GM18858 (cell line): ENCODE measurements around the gene CADPS.

ENCODE experiments used
- ATAC-seq: cut with Tn5 transposase; IDR thresholded peaks from one replicate; pipeline ENCODE4 v1.9.1; 2021; ENCODE audit not compliant: unreplicated experiment

CADPS gene

GRCh38 chr3:62566022-62566557 is 309.1 kb downstream of the CADPS start:
- no peak for ATAC-seq

DNA sequence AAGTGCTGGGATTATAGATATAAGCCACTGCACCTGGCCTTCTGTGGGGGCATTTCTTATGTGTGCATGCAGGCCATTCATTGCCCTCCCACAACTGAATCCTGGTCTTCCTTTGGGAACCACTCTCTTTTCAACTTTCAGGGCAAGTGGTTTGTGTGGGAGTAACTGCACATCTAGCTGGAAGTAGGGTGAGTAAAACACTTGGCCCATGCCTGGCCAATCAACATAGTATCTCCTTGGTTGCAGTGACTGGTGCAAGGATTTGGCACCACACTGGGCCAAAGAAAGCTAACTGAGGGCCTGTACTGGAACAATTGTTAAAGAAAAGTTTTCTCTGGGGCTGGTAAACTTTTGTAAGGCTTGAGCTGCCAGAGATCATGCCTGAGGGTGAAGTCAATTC is 312.6 kb downstream of the CADPS start:
- no peak for ATAC-seq

DNA sequence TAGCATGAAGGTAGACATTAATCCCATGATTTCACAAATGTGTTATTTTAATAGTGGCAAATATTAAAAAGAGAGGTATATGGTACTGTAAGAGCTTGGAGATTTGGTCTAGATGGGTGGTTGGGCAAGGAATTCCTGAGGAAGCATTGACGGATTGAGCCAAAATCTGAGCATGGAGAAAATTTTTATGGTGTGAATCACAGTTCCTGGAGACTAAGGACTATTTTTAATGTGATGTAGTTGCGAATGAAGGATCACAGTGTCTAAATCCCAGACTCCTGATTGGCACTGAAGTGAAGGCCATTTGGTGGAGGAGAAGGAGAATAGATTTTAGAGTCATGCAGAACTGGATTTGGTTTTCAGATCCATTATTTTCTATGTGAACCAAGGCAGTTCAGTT is 313.2 kb downstream of the CADPS start:
- ATAC-seq: no peak

DNA sequence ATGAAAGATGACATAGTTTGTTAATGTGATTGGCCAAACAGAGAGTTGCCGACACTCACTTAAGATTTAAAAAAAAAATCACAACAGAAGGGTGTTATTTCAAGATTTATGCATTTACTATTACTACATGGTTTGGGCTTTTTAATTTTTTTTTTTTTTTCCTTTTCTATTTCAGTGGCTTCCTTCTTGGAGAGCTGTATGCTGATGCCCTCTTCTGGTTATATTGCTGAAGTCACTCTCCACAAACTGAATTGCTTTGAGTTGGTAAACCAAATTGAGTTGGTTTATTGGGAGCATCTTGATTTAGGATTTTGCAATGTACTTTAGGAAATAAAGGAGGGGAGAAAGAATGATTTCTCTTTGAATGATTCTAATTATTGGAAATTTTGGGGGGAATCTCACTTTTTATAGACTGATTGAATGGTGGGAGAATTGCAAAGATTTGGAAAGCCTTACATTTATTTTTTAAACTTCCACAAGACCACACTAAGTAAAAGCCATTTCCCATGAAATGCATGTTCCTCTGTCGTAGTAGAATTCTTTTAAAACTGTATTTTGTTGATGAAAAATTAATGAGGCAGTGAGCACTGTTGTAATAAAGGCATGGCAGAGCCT is 315.3 kb downstream of the CADPS start:
- ATAC-seq: no peak

GRCh38 chr3:62558549-62559112 is 316.6 kb downstream of the CADPS start:
- no peak for ATAC-seq

- ATAC-seq: no peak
These were observed 317.2 kb downstream of the CADPS start for GRCh38 chr3:62557983-62558382.

DNA sequence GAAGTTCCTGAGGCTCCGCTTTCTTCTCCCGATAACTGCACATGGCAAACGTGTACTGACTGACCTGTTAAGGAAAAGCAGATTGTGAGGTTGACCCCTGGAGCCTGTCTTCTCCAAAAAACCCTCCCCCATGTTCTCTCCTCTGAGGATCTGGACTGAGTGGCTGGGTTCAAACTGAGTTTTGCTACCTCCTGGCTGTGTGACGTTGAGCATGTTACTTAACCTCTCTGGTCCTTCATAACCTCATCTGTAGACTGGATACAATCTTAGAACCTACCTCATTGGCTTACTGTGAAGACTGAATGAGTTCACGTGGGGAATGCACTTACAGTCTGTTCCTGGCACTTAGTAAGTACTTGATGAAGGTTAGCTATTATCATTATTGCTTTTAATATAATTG is 317.8 kb downstream of the CADPS start:
- no peak for ATAC-seq

- no peak for ATAC-seq
These were observed 318.9 kb downstream of the CADPS start for GRCh38 chr3:62556121-62556815.

GRCh38 chr3:62554264-62554799 is 320.9 kb downstream of the CADPS start:
- no peak for ATAC-seq

DNA sequence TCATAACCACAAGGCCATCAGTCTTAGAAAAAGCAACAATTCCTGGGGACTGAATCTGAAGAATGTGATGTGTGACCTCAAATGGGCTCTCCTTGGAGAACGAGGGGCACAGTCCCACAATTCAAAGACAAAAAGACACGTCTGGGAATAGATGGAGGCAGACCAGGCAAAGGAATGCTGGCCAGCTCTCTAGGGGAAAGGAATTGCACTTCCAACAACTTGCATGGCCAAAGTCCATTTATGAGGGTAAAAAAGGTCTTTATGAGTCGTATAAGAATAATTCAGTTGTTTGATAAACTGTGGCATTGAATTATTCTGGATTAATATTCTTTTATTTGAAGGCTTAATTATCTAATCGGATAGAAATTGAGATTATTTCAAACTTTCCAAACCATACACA is 321.4 kb downstream of the CADPS start:
- no peak for ATAC-seq

GRCh38 chr3:62551556-62551955 is 323.7 kb downstream of the CADPS start:
- no peak for ATAC-seq

DNA sequence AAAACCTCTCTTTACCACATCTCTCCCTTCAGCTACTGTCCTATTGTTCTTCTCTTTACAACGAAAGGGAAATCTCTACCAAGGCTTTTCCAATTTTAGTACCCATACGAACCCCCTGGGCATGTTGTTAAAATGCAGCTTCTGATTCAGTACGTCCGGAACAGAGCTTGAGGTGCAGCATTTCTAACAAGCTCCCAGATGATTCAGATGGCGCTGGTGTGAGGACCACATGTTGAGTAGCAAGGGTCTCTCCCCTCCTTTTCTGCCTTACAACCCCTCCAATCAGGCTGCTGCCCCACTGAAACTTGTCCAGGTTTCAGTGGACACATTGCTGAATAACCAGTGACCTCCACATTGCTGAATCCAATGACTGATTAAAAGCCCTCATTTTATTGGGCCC is 324.8 kb downstream of the CADPS start:
- no peak for ATAC-seq

DNA sequence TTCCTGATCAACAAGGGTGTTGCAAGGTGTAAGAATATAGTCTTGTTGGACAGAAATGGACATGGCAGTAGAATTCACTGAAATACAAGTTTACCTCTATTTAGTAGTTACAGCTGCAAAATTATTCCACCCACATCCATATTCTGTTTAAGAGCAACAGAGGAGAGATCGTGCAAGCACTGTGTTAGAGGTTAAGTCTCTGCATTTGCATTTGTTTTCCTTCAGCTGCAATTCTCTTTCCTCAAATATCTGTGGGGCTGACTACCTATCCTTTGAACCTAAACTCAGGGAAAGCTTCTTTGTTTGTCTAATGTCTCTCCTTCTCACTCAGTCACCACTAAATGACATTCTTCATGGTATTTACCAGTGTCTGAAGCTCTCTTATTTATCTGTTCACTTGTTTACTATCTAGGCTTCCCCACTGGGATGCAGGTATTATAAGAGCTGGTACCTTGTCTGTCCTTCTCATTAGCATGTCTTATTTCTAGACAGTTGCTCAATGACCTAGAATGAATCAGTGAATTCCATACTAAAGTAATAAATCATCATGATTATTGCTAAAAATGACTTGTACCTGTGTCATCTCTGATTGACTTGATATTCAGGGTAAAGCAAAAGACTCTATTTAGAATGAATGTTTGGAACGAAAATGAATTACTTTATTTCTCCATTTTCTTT is 326.5 kb downstream of the CADPS start:
- ATAC-seq: no peak

GRCh38 chr3:62546266-62546665 is 328.9 kb downstream of the CADPS start:
- ATAC-seq: no peak

DNA sequence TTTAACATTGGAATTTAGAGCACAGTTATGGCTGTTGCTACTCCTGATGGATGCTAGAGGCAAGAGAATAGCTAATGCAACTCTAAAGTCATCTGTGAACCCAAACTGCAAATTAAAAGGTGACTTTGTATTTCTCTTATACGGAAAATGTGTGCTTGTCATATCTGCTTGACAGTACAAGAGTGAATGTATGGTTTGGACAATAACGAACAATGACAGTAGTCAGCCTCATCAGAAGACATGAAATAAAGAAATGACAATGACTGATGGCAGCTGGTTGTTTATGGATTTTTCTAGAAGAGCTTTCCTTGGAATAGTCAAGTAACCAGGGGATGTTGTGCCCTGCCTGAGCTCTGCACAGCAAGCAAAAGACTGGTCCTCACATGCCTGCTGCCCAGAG is 333.0 kb downstream of the CADPS start:
- ATAC-seq: no peak

DNA sequence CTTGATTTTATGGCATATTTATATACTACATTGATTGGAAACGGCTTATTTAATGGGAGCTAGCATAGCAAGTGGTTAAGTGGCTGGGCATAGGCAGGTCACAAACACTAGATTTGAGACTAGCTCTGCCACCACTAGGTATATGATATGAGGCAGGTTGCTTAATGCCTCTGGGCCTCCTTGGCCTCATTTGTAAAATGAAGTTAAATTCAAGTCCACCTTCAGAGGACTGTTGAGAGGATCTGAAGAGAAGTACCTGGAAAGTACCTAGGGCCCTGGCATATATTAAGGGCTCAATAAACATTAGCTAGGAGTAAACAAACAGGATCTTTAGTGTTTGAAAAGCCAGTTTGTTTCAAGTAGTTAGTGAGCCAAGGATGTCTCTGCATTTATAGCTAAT is 335.5 kb downstream of the CADPS start:
- ATAC-seq: no peak

- ATAC-seq: no peak
These were observed 336.4 kb downstream of the CADPS start for GRCh38 chr3:62538691-62539356.

DNA sequence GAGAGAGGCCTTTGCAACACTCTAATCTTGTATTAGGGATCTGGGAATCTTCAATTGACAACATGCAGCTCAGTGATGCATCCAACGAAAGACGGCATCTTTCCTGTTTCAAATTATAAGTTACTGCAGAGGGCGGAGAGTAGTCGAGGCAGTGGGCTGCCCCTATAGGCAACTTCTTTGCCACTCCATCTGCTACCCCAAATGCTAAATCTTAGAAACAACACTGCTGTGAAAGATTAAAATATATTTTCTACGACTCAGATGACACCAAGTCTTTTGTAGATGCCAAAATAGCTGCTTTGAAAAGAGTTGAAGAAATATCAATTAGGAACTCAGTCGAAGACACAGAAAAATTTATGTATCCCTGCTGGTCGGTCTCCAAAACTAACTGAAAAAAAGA is 340.9 kb downstream of the CADPS start:
- no peak for ATAC-seq

- ATAC-seq: no peak
These were observed 342.4 kb downstream of the CADPS start for GRCh38 chr3:62532796-62533195.

- ATAC-seq: no peak
These were observed 343.2 kb downstream of the CADPS start for GRCh38 chr3:62531981-62532380.

GRCh38 chr3:62531493-62531892 is 343.7 kb downstream of the CADPS start:
- ATAC-seq: no peak
